ENCODE data around the gene ZNF773. TPM values are rescaled to one million over a fixed set of nuclear protein-coding genes. Genes with fewer than 3 reads are reported as not detected.
"Not testable (repeated sequence)": the region's sequence is repeated elsewhere in the genome, so short reads cannot be mapped to it uniquely, and the experiment has no call there.

ZNF773 gene
- total RNA-seq (10 to 100 TPM in 4 of 7 donors, 1 to 10 TPM in 3; 8.1 to 16.3 (median 10.5) TPM), polyA plus RNA-seq (1 to 10 TPM; 6.8 to 8.6 TPM)
- long read RNA-seq, donor 1, transcript ZNF773-201 (4 exons, 2,206 nt) = minor isoform, 24 of 101 reads
- long read RNA-seq, donor 1, transcript ZNF773-204 (4 exons, 2,019 nt) = major isoform, 69 of 101 reads
- long read RNA-seq, donor 1, partial matches to known transcripts = 1 of 101 reads
- long read RNA-seq, donor 1, other reads (novel, unspliced or antisense) = 7 of 101 reads
- long read RNA-seq, donor 2, partial matches to known transcripts = 0 of 2 reads
- long read RNA-seq, donor 2, other reads (novel, unspliced or antisense) = 0 of 2 reads
- long read RNA-seq, donor 3, transcript ZNF773-204 (4 exons, 2,019 nt) = major isoform, 6 of 12 reads
- long read RNA-seq, donor 3, partial matches to known transcripts = 0 of 12 reads
- long read RNA-seq, donor 3, other reads (novel, unspliced or antisense) = 3 of 12 reads

- intact Hi-C loops (cut with DNase I) = not testable (repeated sequence)
Observed at GRCh38 chr19:57499680-57500395, at the start of gene ZNF773. Gene ZNF773 (plus strand): TSS chr19:57499938. CDS start chr19:57500081, 143 bp downstream.

GRCh38 chr19:57452307-57452706 lies 47.4 kb upstream of the ZNF773 start:
- TF ChIP-seq CTCF (IDR thresholded peaks at IDR 0.05) = no peak
- no peak for TF ChIP-seq EP300 (IDR thresholded peaks at IDR 0.05)
- no peak for TF ChIP-seq POLR2A (IDR thresholded peaks at IDR 0.05)
- no peak overlapping the region for H3K27ac ChIP-seq
- WGBS, 3 donors = 93 to 95% (median 95%) methylated on average over 3 of the region's 3 CpGs
- no peak for DNase-seq
- H3K9me3 ChIP-seq = peaks cover 0 to 43% of the 10 kb centered on the region in 2 donors
- no peaks in the 10 kb centered on the region for H3K4me1 ChIP-seq (ENCODE audit: insufficient read depth)
- no peaks in the 10 kb centered on the region for H3K36me3 ChIP-seq
- no peaks in the 10 kb centered on the region for H3K27me3 ChIP-seq
- intact Hi-C loops (cut with DNase I) = no loop called here
- H3K4me3 ChIP-seq = no peak overlapping the region

More at GRCh38 chr19:57499680-57500395, at the start of gene ZNF773:
- peak within 1 kb of the TSS; percentile 81 for H3K4me3 ChIP-seq
- H3K27me3 ChIP-seq; H3K36me3 ChIP-seq; H3K4me1 ChIP-seq (ENCODE audit: insufficient read depth): not testable (repeated sequence)
- WGBS, 3 donors = 0 to 1% (median 1%) methylated on average over 45 to 59 of the region's 69 CpGs
- peaks cover 0 to 18% of the 10 kb centered on the region in 2 donors for H3K9me3 ChIP-seq
- peak; percentile 35 for TF ChIP-seq POLR2A (IDR thresholded peaks at IDR 0.05)
- H3K27ac ChIP-seq = peak within 1 kb of the TSS in 1 of 2 donors; percentile 57
- DNase-seq = peak; percentile 93 to 95 (median 95)

- Histone ChIP-seq H3K4me1 (ENCODE audit: insufficient read depth) (no peaks in the 10 kb centered on the region), H3K9me3 (peaks cover 19 to 30% of the 10 kb centered on the region in 2 donors)
- intact Hi-C loops (cut with DNase I) = no loop called here
Observed at GRCh38 chr19:57465680-57466381, 33.9 kb upstream of the ZNF773 start.

DNA sequence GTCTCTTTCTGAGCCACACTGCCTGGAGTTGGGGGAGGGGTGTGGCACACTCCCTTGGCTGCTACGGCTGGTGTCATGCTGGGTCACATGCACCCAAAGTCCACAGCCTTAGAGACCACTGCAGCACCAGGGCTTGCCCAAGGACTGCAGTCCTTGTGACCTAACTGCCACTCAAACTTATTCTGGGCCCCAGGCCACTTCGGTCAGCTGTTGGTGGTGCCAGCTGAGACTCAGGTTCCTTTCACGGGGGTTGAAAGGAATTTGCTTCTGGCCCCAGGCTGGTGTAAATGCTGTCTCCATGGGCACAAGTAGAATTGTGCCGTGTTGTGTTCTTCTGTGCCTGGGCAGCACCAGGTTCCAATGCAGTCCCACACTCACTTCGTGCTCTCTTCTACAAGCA lies 33.2 kb upstream of the ZNF773 start:
- intact Hi-C loops (cut with DNase I) = no loop called here
- no peak overlapping the region for H3K27ac ChIP-seq
- no peak overlapping the region for H3K4me3 ChIP-seq
- H3K9me3 ChIP-seq = peaks cover 16 to 33% of the 10 kb centered on the region in 2 donors
- H3K36me3 ChIP-seq = no peaks in the 10 kb centered on the region
- 94 to 100% (median 96%) methylated on average over 5 of the region's 5 CpGs for WGBS, 3 donors
- no peak for TF ChIP-seq POLR2A (IDR thresholded peaks at IDR 0.05)
- TF ChIP-seq CTCF (IDR thresholded peaks at IDR 0.05) = no peak
- no peak for TF ChIP-seq EP300 (IDR thresholded peaks at IDR 0.05)
- DNase-seq = no peak
- H3K27me3 ChIP-seq = no peaks in the 10 kb centered on the region
- no peaks in the 10 kb centered on the region for H3K4me1 ChIP-seq (ENCODE audit: insufficient read depth)

More at GRCh38 chr19:57465680-57466381, 33.9 kb upstream of the ZNF773 start:
- no peak overlapping the region for H3K4me3 ChIP-seq
- H3K27me3 ChIP-seq = no peaks in the 10 kb centered on the region
- DNase-seq = no peak
- WGBS, 3 donors = 74 to 95% (median 83%) methylated on average over 5 of the region's 5 CpGs
- H3K27ac ChIP-seq = no peak overlapping the region
- no peaks in the 10 kb centered on the region for H3K36me3 ChIP-seq
- TF ChIP-seq POLR2A (IDR thresholded peaks at IDR 0.05) (no peak), CTCF (IDR thresholded peaks at IDR 0.05) (no peak), EP300 (IDR thresholded peaks at IDR 0.05) (no peak)

Measured in ovary (tissue), 10 donors.